ENCODE results near the gene CKS2. TPM values are rescaled to one million over a fixed set of nuclear protein-coding genes. Genes with fewer than 3 reads are reported as not detected.

Gene CKS2
- total RNA-seq, 1 experiment from 2014 or later, result 93.8 TPM

- no peaks in the 10 kb centered on the region for H3K27me3 Mint-ChIP-seq (ENCODE audit: insufficient read depth, unreplicated experiment)
- no peak for TF ChIP-seq CTCF (IDR thresholded peaks at IDR 0.05; ENCODE audit: insufficient read depth in 1 of 2, low read depth in 1 of 2, low read length in 1 of 2, severe bottlenecking in 1 of 2, unreplicated experiment in 1 of 2)
- CTCF ChIA-PET, result no interaction called here
Observed at GRCh38 chr9:89352451-89352850, 41.5 kb downstream of the CKS2 start.

GRCh38 chr9:89352874-89353649, 42.1 kb downstream of the CKS2 start:
- BruUV-seq (replicated peaks), result no TSS peak
- Mint-ChIP-seq H3K4me3 (ENCODE audit: unreplicated experiment) (no peak overlapping the region), H3K36me3 (ENCODE audit: insufficient read depth, unreplicated experiment) (peaks cover 27% of the 10 kb centered on the region), H3K27me3 (ENCODE audit: insufficient read depth, unreplicated experiment) (no peaks in the 10 kb centered on the region), H3K27ac (ENCODE audit: unreplicated experiment) (no peak overlapping the region), H3K4me1 (ENCODE audit: low read depth, unreplicated experiment) (peaks cover 6% of the 10 kb centered on the region), H3K9me3 (ENCODE audit: unreplicated experiment) (no peaks in the 10 kb centered on the region)
- POLR2A ChIA-PET, result no interaction called here
- intact Hi-C loops (cut with micrococcal nuclease; ENCODE audit: unreplicated experiment), result no loop called here
- no peaks in the 10 kb centered on the region for H3K9me3 ChIP-seq
- H3K36me3 ChIP-seq (ENCODE audit: control insufficient read depth, insufficient read depth, low read length), result no peaks in the 10 kb centered on the region
- CTCF ChIA-PET, result no interaction called here
- no peak overlapping the region for H3K4me3 ChIP-seq (ENCODE audit: low read depth, low read length)
- no peak for DNase-seq
- TF ChIP-seq CTCF (IDR thresholded peaks at IDR 0.05; ENCODE audit: insufficient read depth in 1 of 2, low read depth in 1 of 2, low read length in 1 of 2, severe bottlenecking in 1 of 2, unreplicated experiment in 1 of 2), result no peak
- H3K4me1 ChIP-seq, result no peaks in the 10 kb centered on the region
- H3K27me3 ChIP-seq (replicated peaks; ENCODE audit: control insufficient read depth, insufficient read depth, low read length), result no peaks in the 10 kb centered on the region

More at GRCh38 chr9:89352451-89352850, 41.5 kb downstream of the CKS2 start:
- BruUV-seq (replicated peaks), result no TSS peak
- H3K27ac Mint-ChIP-seq (ENCODE audit: unreplicated experiment), result no peak overlapping the region
- intact Hi-C loops (cut with micrococcal nuclease; ENCODE audit: unreplicated experiment), result no loop called here
- H3K4me1 ChIP-seq, result no peaks in the 10 kb centered on the region
- DNase-seq, result no peak
- H3K4me3 Mint-ChIP-seq (ENCODE audit: unreplicated experiment), result no peak overlapping the region
- POLR2A ChIA-PET, result no interaction called here
- no peak overlapping the region for H3K4me3 ChIP-seq (ENCODE audit: low read depth, low read length)
- no peaks in the 10 kb centered on the region for H3K27me3 ChIP-seq (replicated peaks; ENCODE audit: control insufficient read depth, insufficient read depth, low read length)
- H3K9me3 ChIP-seq, result no peaks in the 10 kb centered on the region
- H3K9me3 Mint-ChIP-seq (ENCODE audit: unreplicated experiment), result no peaks in the 10 kb centered on the region
- peaks cover 27% of the 10 kb centered on the region for H3K36me3 Mint-ChIP-seq (ENCODE audit: insufficient read depth, unreplicated experiment)
- H3K36me3 ChIP-seq (ENCODE audit: control insufficient read depth, insufficient read depth, low read length), result no peaks in the 10 kb centered on the region
- peaks cover 6% of the 10 kb centered on the region for H3K4me1 Mint-ChIP-seq (ENCODE audit: low read depth, unreplicated experiment)

- Mint-ChIP-seq H3K4me3 (ENCODE audit: unreplicated experiment) (no peak overlapping the region), H3K27ac (ENCODE audit: unreplicated experiment) (no peak overlapping the region), H3K9me3 (ENCODE audit: unreplicated experiment) (no peaks in the 10 kb centered on the region), H3K36me3 (ENCODE audit: insufficient read depth, unreplicated experiment) (peaks cover 31% of the 10 kb centered on the region), H3K4me1 (ENCODE audit: low read depth, unreplicated experiment) (peaks cover 6% of the 10 kb centered on the region), H3K27me3 (ENCODE audit: insufficient read depth, unreplicated experiment) (no peaks in the 10 kb centered on the region)
- Histone ChIP-seq H3K27me3 (replicated peaks; ENCODE audit: control insufficient read depth, insufficient read depth, low read length) (no peaks in the 10 kb centered on the region), H3K4me3 (ENCODE audit: low read depth, low read length) (no peak overlapping the region), H3K9me3 (no peaks in the 10 kb centered on the region), H3K4me1 (no peaks in the 10 kb centered on the region), H3K36me3 (ENCODE audit: control insufficient read depth, insufficient read depth, low read length) (no peaks in the 10 kb centered on the region)
- ChIA-PET POLR2A (no interaction called here), CTCF (no interaction called here)
- BruUV-seq (replicated peaks), result no TSS peak
- no peak for DNase-seq
- intact Hi-C loops (cut with micrococcal nuclease; ENCODE audit: unreplicated experiment), result no loop called here
- no peak for TF ChIP-seq CTCF (IDR thresholded peaks at IDR 0.05; ENCODE audit: insufficient read depth in 1 of 2, low read depth in 1 of 2, low read length in 1 of 2, severe bottlenecking in 1 of 2, unreplicated experiment in 1 of 2)
Observed at GRCh38 chr9:89353989-89354388, 43.0 kb downstream of the CKS2 start.

Data from Caco-2 (cell line).